Transverse colon (tissue), 3 donors: ENCODE data around the gene AOAH.

Experiments used
- CTCF ChIP-seq, 5 experiments: fragments of 200-600 bp in 3 of 5; fragments of 450-650 bp in 2 of 5; sonication (generic) in 3 of 5; IDR thresholded peaks; 1 replicate in 2 of 5; 2 replicates in 3 of 5; pipeline ENCODE4 v1.5.1; 2016 to 2017; ENCODE audit warnings: antibody characterized with exemption in 5 of 5, inconsistent platforms in 3 of 5, mild to moderate bottlenecking in 2 of 5, moderate library complexity in 1 of 5
- EP300 ChIP-seq: sonication (generic); formaldehyde crosslinking; IDR thresholded peaks from one replicate; pipeline ENCODE4 v1.6.1; 2017; ENCODE audit warnings: antibody characterized with exemption, low read depth
- POLR2A ChIP-seq: fragments of 450-650 bp; IDR thresholded peaks from one replicate; pipeline ENCODE4 v1.6.1; 2016; ENCODE audit warnings: antibody characterized with exemption, mild to moderate bottlenecking, moderate library complexity

DNA sequence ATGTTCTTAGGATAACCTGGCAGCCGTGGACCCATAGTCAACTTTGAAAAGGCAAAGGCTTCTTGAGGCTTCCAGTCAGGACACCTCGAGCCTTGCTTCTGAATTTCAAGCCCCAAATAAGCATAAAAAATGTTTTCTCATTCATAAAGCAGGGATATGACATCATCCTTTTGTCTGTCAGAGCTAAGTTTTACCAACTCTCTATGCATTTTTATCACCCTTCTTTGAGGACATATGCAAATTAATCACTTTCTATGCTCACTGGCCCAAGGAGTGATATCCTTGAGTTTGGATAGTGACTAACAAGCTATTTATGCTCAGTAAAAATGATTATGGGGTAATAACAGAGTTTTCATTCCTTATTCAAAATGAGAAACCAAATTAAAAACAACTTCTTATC is 175.3 kb downstream of the AOAH start:
- no peak for TF ChIP-seq CTCF (IDR thresholded peaks at IDR 0.05)
- no peak for TF ChIP-seq POLR2A
- no peak for TF ChIP-seq EP300
